ENCODE results near the gene LIF. TPM values are rescaled to one million over a fixed set of nuclear protein-coding genes. Genes with fewer than 3 reads are reported as not detected.
A peak's percentile ranks its signal among the peaks of the same experiment; 100 is the strongest.
"Not testable (repeated sequence)": the region's sequence is repeated elsewhere in the genome, so short reads cannot be mapped to it uniquely, and the experiment has no call there.

Gene LIF
- total and polyA plus RNA-seq, 8 donors, result 0.35 to 5.0 (median 2.2) TPM; not detected in 2

DNA sequence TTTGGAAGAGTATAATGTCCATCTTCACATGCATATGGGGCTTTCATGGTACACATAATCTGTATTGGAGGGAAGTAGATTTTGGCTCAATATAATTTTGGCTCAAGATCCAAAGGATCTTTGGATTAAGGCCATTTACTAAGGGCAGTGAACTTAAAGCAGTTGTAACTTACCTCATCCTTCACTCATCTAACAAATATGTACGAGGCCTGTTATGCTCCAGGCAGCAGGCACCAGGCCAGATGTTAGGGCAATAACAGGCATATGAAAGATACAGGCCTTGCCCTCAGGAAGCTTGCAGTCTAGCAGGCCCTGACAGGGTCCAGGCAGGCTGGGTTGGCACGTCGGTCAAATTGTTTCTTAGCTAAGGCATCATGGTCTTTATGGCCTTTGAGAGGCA lies 44.6 kb downstream of the LIF start:
- TF ChIP-seq EP300 (IDR thresholded peaks at IDR 0.05), result no peak
- TF ChIP-seq, protein P1, sequence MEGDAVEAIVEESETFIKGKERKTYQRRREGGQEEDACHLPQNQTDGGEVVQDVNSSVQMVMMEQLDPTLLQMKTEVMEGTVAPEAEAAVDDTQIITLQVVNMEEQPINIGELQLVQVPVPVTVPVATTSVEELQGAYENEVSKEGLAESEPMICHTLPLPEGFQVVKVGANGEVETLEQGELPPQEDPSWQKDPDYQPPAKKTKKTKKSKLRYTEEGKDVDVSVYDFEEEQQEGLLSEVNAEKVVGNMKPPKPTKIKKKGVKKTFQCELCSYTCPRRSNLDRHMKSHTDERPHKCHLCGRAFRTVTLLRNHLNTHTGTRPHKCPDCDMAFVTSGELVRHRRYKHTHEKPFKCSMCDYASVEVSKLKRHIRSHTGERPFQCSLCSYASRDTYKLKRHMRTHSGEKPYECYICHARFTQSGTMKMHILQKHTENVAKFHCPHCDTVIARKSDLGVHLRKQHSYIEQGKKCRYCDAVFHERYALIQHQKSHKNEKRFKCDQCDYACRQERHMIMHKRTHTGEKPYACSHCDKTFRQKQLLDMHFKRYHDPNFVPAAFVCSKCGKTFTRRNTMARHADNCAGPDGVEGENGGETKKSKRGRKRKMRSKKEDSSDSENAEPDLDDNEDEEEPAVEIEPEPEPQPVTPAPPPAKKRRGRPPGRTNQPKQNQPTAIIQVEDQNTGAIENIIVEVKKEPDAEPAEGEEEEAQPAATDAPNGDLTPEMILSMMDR (IDR thresholded peaks at IDR 0.05), result no peak
- no peak for TF ChIP-seq POLR2A (IDR thresholded peaks at IDR 0.05)
- no peak for TF ChIP-seq POLR2AphosphoS5 (IDR thresholded peaks at IDR 0.05)

DNA sequence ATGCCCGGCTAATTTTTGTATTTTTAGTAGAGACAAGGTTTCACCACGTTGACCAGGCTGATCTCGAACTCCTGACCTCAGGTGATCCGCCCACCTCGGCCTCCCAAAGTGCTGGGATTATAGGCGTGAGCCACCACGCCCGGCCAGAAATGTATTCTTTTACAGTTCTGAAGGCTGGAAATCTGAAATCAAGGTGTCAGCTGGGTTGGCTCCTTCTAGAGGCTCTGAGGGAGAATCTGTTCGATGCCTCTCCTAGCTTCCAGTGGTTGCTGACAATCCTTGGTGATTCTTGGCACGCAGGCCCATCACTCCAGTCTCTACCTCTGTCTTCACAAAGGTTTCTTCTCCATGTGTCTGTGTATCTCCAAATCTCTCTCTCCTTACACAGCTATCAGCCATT lies 45.7 kb downstream of the LIF start:
- WGBS, 5 donors, result 83 to 95% (median 87%) methylated on average over 10 of the region's 10 CpGs
- H3K9me3 ChIP-seq; H3K27me3 ChIP-seq; H3K27ac ChIP-seq; intact Hi-C loops (cut with DNase I; ENCODE audit: low total_unique reads); H3K4me3 ChIP-seq; H3K36me3 ChIP-seq: not testable (repeated sequence)
- peak in 1 of 2 donors; percentile 5 for DNase-seq
- peaks cover 39 to 55% (median 45%) of the 10 kb centered on the region in 4 donors for H3K4me1 ChIP-seq

More for the DNA sequence above, 44.6 kb downstream of the LIF start:
- 60 to 76% (median 70%) methylated on average over 3 of the region's 3 CpGs for WGBS, 5 donors
- intact Hi-C loops (cut with DNase I; ENCODE audit: low total_unique reads), result no loop called here
- Histone ChIP-seq H3K4me1 (peaks cover 30 to 58% (median 41%) of the 10 kb centered on the region in 4 donors), H3K4me3 (no peak overlapping the region), H3K36me3 (no peaks in the 10 kb centered on the region), H3K27ac (peak overlapping the region; percentile 75 to 89 (median 80)), H3K27me3 (no peaks in the 10 kb centered on the region), H3K9me3 (no peaks in the 10 kb centered on the region)
- peak in 1 of 2 donors; percentile 30 for DNase-seq

- DNase-seq, result peak in 1 of 2 donors; percentile 7
- Histone ChIP-seq H3K27me3 (no peaks in the 10 kb centered on the region), H3K36me3 (no peaks in the 10 kb centered on the region), H3K4me3 (no peak overlapping the region), H3K9me3 (no peaks in the 10 kb centered on the region), H3K4me1 (peaks cover 30 to 53% (median 40%) of the 10 kb centered on the region in 4 donors), H3K27ac (no peak overlapping the region)
- TF ChIP-seq POLR2A (IDR thresholded peaks at IDR 0.05) (no peak), POLR2AphosphoS5 (IDR thresholded peaks at IDR 0.05) (no peak), EP300 (IDR thresholded peaks at IDR 0.05) (no peak)
- TF ChIP-seq, protein P1 (IDR thresholded peaks at IDR 0.05), result no peak
- intact Hi-C loops (cut with DNase I; ENCODE audit: low total_unique reads), result no loop called here
- 85 to 94% (median 90%) methylated on average over 4 of the region's 4 CpGs for WGBS, 5 donors
These were observed 47.6 kb downstream of the LIF start for GRCh38 chr22:30198921-30199320.

- Histone ChIP-seq H3K27me3 (no peaks in the 10 kb centered on the region), H3K9me3 (no peaks in the 10 kb centered on the region), H3K27ac (peak overlapping the region in 2 of 5 donors; percentile 81 to 86), H3K4me1 (peaks cover 27 to 52% (median 37%) of the 10 kb centered on the region in 4 donors), H3K36me3 (no peaks in the 10 kb centered on the region), H3K4me3 (no peak overlapping the region)
- no peak for DNase-seq
- 88 to 97% (median 94%) methylated on average over 5 of the region's 5 CpGs for WGBS, 5 donors
- TF ChIP-seq EP300 (IDR thresholded peaks at IDR 0.05), result no peak
- no peak for TF ChIP-seq POLR2A (IDR thresholded peaks at IDR 0.05)
- TF ChIP-seq POLR2AphosphoS5 (IDR thresholded peaks at IDR 0.05), result no peak
- TF ChIP-seq, protein P1 (IDR thresholded peaks at IDR 0.05), result no peak
- intact Hi-C loops (cut with DNase I; ENCODE audit: low total_unique reads), result no loop called here
These were observed 48.3 kb downstream of the LIF start for GRCh38 chr22:30198152-30198825.

DNA sequence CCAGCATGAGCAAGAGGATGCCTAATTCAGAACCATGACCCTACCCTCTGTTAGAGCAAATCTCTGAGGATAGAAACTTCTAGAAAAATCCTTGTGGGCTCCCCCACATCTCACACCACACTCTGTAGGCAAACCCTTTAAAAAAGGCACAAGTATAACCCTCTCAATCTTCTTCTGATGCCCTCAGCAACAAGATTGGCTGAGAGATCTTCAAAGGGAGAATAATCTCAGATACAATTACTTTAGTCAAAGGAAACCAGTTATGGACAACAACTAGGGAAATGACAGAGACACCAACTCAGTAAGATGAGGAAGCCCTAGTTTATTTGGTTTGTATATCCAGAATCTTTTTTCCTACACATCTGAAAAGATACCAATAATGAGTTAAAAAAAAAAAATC lies 49.2 kb downstream of the LIF start:
- no peak for DNase-seq
- Histone ChIP-seq H3K27me3 (no peaks in the 10 kb centered on the region), H3K9me3 (no peaks in the 10 kb centered on the region), H3K36me3 (no peaks in the 10 kb centered on the region), H3K27ac (peak overlapping the region in 4 of 5 donors; percentile 77 to 86 (median 80)), H3K4me3 (no peak overlapping the region), H3K4me1 (peaks cover 19 to 44% (median 29%) of the 10 kb centered on the region in 4 donors)
- intact Hi-C loops (cut with DNase I; ENCODE audit: low total_unique reads), result no loop called here
- TF ChIP-seq POLR2AphosphoS5 (IDR thresholded peaks at IDR 0.05) (no peak), POLR2A (IDR thresholded peaks at IDR 0.05) (no peak)

Data from stomach (tissue), 9 donors.